GM12892 (cell line): ENCODE measurements around the gene PDE1A.

Experiments
- POLR2A ChIP-seq: IDR thresholded peaks from 2 replicates; pipeline ENCODE4 v1.6.1; 2011; ENCODE audit warnings: low read depth, low read length, control low read depth
- TAF1 ChIP-seq: IDR thresholded peaks from 2 replicates; pipeline ENCODE4 v1.6.1; 2011; ENCODE audit warnings: low read depth, mild to moderate bottlenecking, control low read depth, low read length, borderline replicate concordance

- no peak for TF ChIP-seq TAF1
- TF ChIP-seq POLR2A: no peak
Measured at GRCh38 chr2:182404092-182404491, 22.7 kb downstream of the PDE1A start.
